GM23338 (cell line): ENCODE measurements around the gene ITPRIPL2. TPM values are rescaled to one million over a fixed set of nuclear protein-coding genes. Genes with fewer than 3 reads are reported as not detected.

Source experiments
- ATAC-seq: fragments of 200-7000 bp; cut with Tn5 transposase; 3 replicates; pipeline ENCODE4 v1.9.1; 2020
- DNase-seq: peaks from one replicate; pipeline ENCODE4 v3.0.0-alpha.2; 2015; ENCODE audit warnings: low spot score
- H2AFZ ChIP-seq: fragments of 200-600 bp; sonication (generic); 2 replicates; pipeline ENCODE4 v1.8.0; 2016; ENCODE audit warnings: antibody characterized with exemption, mild to moderate bottlenecking, moderate library complexity
- H3F3A ChIP-seq: fragments of 200-600 bp; sonication (generic); replicated peaks from 2 replicates; pipeline ENCODE4 v1.8.0; 2017; ENCODE audit warnings: antibody characterized with exemption, mixed run types, low read depth
- H3K27ac ChIP-seq: fragments of 200-600 bp; sonication (generic); 2 replicates; pipeline ENCODE4 v1.6.1; 2016; ENCODE audit warnings: low read depth
- H3K27me3 ChIP-seq: fragments of 200-600 bp; sonication (generic); 2 replicates; pipeline ENCODE4 v1.8.0; 2016; ENCODE audit warnings: mild to moderate bottlenecking, mixed run types, moderate library complexity; ENCODE audit not compliant: insufficient read depth
- H3K36me3 ChIP-seq: fragments of 200-600 bp; sonication (generic); 2 replicates; pipeline ENCODE4 v1.8.0; 2016; ENCODE audit warnings: mild to moderate bottlenecking; ENCODE audit not compliant: insufficient read depth
- H3K4me1 ChIP-seq: fragments of 200-600 bp; sonication (generic); 2 replicates; pipeline ENCODE4 v1.8.0; 2016; ENCODE audit warnings: mild to moderate bottlenecking, moderate library complexity; ENCODE audit not compliant: insufficient read depth
- H3K4me2 ChIP-seq: fragments of 200-600 bp; sonication (generic); 2 replicates; pipeline ENCODE4 v1.7.1; 2017; ENCODE audit warnings: mixed run types
- H3K4me3 ChIP-seq: fragments of 200-600 bp; sonication (generic); 2 replicates; pipeline ENCODE4 v1.6.1; 2016; ENCODE audit warnings: mixed run types
- H3K79me2 ChIP-seq: fragments of 200-600 bp; sonication (generic); replicated peaks from 2 replicates; pipeline ENCODE4 v1.8.0; 2017; ENCODE audit warnings: mild to moderate bottlenecking; ENCODE audit not compliant: insufficient read depth
- H3K9me2 ChIP-seq: fragments of 200-600 bp; sonication (generic); 2 replicates; pipeline ENCODE4 v1.8.0; 2017; ENCODE audit not compliant: insufficient read depth
- H4K20me1 ChIP-seq: fragments of 200-600 bp; sonication (generic); replicated peaks from 2 replicates; pipeline ENCODE4 v1.8.0; 2017; ENCODE audit warnings: mild to moderate bottlenecking; ENCODE audit not compliant: insufficient read depth
- H3K27ac Mint-ChIP-seq: 2 replicates; pipeline ENCODE4 v1.8.0; 2020; ENCODE audit warnings: inconsistent platforms, mild to moderate bottlenecking, moderate library complexity, mixed read lengths
- H3K27me3 Mint-ChIP-seq: 3 replicates; pipeline ENCODE4 v1.8.0; 2022; ENCODE audit warnings: low read depth, mild to moderate bottlenecking, moderate library complexity, mixed read lengths, inconsistent platforms; ENCODE audit not compliant: insufficient read depth, poor library complexity
- H3K36me3 Mint-ChIP-seq: 3 replicates; pipeline ENCODE4 v1.8.0; 2021; ENCODE audit warnings: low read depth, mild to moderate bottlenecking, inconsistent platforms, moderate library complexity, mixed read lengths
- H3K4me1 Mint-ChIP-seq: 3 replicates; pipeline ENCODE4 v1.8.0; 2020; ENCODE audit warnings: mild to moderate bottlenecking, inconsistent platforms, mixed read lengths
- H3K4me3 Mint-ChIP-seq: 3 replicates; pipeline ENCODE4 v1.8.0; 2021; ENCODE audit warnings: moderate library complexity, mild to moderate bottlenecking, inconsistent platforms, mixed read lengths
- H3K9me3 Mint-ChIP-seq: 3 replicates; pipeline ENCODE4 v1.8.0; 2020; ENCODE audit warnings: moderate library complexity, mild to moderate bottlenecking, inconsistent platforms, mixed read lengths
- CREB1 ChIP-seq: fragments of 250-450 bp; sonication (Bioruptor Pico); IDR thresholded peaks from 2 replicates; pipeline ENCODE4 v1.5.0; 2020; ENCODE audit warnings: low read depth, mild to moderate bottlenecking, moderate library complexity
- CTCF ChIP-seq, 2 experiments: fragments of 200-600 bp in 1 of 2; sonication (generic) in 1 of 2; conservative IDR thresholded peaks; 2 replicates each; pipeline versions ENCODE4 v1.5.1 to v1.6.1; 2016 to 2017; ENCODE audit warnings: antibody characterized with exemption in 2 of 2, low read depth in 2 of 2, mild to moderate bottlenecking in 2 of 2, moderate library complexity in 1 of 2
- ETS1 ChIP-seq: IDR thresholded peaks from 2 replicates; pipeline ENCODE4 v1.6.1; 2016; ENCODE audit warnings: antibody characterized with exemption
- EZH2 ChIP-seq: fragments of 200-600 bp; sonication (generic); IDR thresholded peaks from one replicate; pipeline ENCODE4 v1.8.0; 2017; ENCODE audit warnings: antibody characterized with exemption, mild to moderate bottlenecking, low read depth; ENCODE audit not compliant: unreplicated experiment
- EZH2phosphoT487 ChIP-seq: fragments of 200-600 bp; sonication (generic); IDR thresholded peaks from one replicate; pipeline ENCODE4 v1.8.1; 2018; ENCODE audit warnings: antibody characterized with exemption; ENCODE audit not compliant: unreplicated experiment
- JUNB ChIP-seq: IDR thresholded peaks from one replicate; pipeline ENCODE4 v1.6.1; 2016; ENCODE audit warnings: antibody characterized with exemption; ENCODE audit not compliant: unreplicated experiment
- NANOG ChIP-seq: IDR thresholded peaks from 2 replicates; pipeline ENCODE4 v1.6.1; 2016; ENCODE audit warnings: antibody characterized with exemption, borderline replicate concordance
- POLR2AphosphoS5 ChIP-seq: IDR thresholded peaks from 2 replicates; pipeline ENCODE4 v1.6.1; 2016; ENCODE audit warnings: antibody characterized with exemption, low read depth
- REST ChIP-seq: IDR thresholded peaks from one replicate; pipeline ENCODE4 v1.6.1; 2018; ENCODE audit warnings: antibody characterized with exemption; ENCODE audit not compliant: unreplicated experiment
- STAT1 ChIP-seq: IDR thresholded peaks from one replicate; pipeline ENCODE4 v1.6.1; 2016; ENCODE audit warnings: antibody characterized with exemption; ENCODE audit not compliant: unreplicated experiment
- ZNF114 ChIP-seq: fragments of 250-450 bp; sonication (Bioruptor Pico); IDR thresholded peaks from 2 replicates; pipeline ENCODE4 v1.5.0; 2020; ENCODE audit warnings: mild to moderate bottlenecking, moderate library complexity
- ZNF331 ChIP-seq: fragments of 250-450 bp; sonication (Bioruptor Pico); IDR thresholded peaks from 2 replicates; pipeline ENCODE4 v1.5.0; 2020; ENCODE audit warnings: low read depth, mild to moderate bottlenecking, moderate library complexity
- ZNF462 ChIP-seq: fragments of 250-450 bp; sonication (Bioruptor Pico); IDR thresholded peaks from 2 replicates; pipeline ENCODE4 v1.5.0; 2020; ENCODE audit warnings: mild to moderate bottlenecking, moderate library complexity
- polyA plus RNA-seq: library from polyadenylated mRNA; unstranded; fragments of >200 nt; fragmentation: Nextera tagmentation; extraction: Ambion mirVana; gene quantifications from 2 replicates; pipeline ENCODE4 v1.2.1, GENCODE V29; 2016
- total RNA-seq: library from RNA; depleted of rRNA; stranded (reverse); fragments of >200 nt; shearing (Covaris generic); gene quantifications from 2 replicates; pipeline ENCODE4 v1.2.3, GENCODE V29; 2014

ITPRIPL2 gene
- total and polyA plus RNA-seq, 2 experiments from 2014 or later: 0.94 to 8.3 TPM

GRCh38 chr16:19067349-19068236 lies 46.2 kb upstream of the ITPRIPL2 start, which contains the start of gene COQ7:
Gene COQ7 (plus strand): TSS chr16:19067614. CDS start chr16:19067665, 51 bp downstream.
- Mint-ChIP-seq H3K36me3 (no peaks in the 10 kb centered on the region), H3K27ac (peak within 1 kb of the TSS; percentile 99), H3K9me3 (no peaks in the 10 kb centered on the region; the same call in 2 of the 3 replicates), H3K4me3 (peak within 1 kb of the TSS; percentile 92), H3K27me3 (peaks cover 9% of the 10 kb centered on the region), H3K4me1 (no peaks in the 10 kb centered on the region; the same call in 1 of the 3 replicates)
- ATAC-seq: peak; percentile 94
- no peaks in the 10 kb centered on the region for H3K9me2 ChIP-seq
- H3K4me3 ChIP-seq: peak within 1 kb of the TSS; percentile 57
- peak within 1 kb of the TSS; percentile 90 for H3K4me2 ChIP-seq
- TF ChIP-seq STAT1 (no peak), ZNF331 (no peak), POLR2AphosphoS5 (peak; percentile 40; the same call in 1 of the 2 replicates), CTCF (conservative IDR thresholded peaks at IDR 0.05; ENCODE audit: low read depth in 2 of 2) (no peak), ETS1 (no peak), ZNF462 (CRISPR knock-in tag) (no peak), REST (no peak), JUNB (no peak), EZH2 (no peak), NANOG (no peak), ZNF114 (CRISPR knock-in tag) (no peak), EZH2phosphoT487 (no peak), CREB1 (CRISPR knock-in tag) (peak; percentile 95)
- peak within 1 kb of the TSS; percentile 96; the same call in 1 of the 2 replicates for H2AFZ ChIP-seq
- H3K4me1 ChIP-seq: no peaks in the 10 kb centered on the region; the same call in 1 of the 2 replicates
- 0 out of 2 replicates have a peak, but pooled peaks cover 4% of the 10 kb centered on the region for H3F3A ChIP-seq
- peaks cover 14% of the 10 kb centered on the region for H3K79me2 ChIP-seq
- no peaks in the 10 kb centered on the region for H3K36me3 ChIP-seq
- H4K20me1 ChIP-seq: no peaks in the 10 kb centered on the region
- peak; percentile 100 for DNase-seq
- peak within 1 kb of the TSS; percentile 90 for H3K27ac ChIP-seq
- H3K27me3 ChIP-seq: no peaks in the 10 kb centered on the region
